ENCODE results near the gene ABCC2.
A peak's percentile ranks its signal among the peaks of the same experiment; 100 is the strongest.

Gene ABCC2

DNA sequence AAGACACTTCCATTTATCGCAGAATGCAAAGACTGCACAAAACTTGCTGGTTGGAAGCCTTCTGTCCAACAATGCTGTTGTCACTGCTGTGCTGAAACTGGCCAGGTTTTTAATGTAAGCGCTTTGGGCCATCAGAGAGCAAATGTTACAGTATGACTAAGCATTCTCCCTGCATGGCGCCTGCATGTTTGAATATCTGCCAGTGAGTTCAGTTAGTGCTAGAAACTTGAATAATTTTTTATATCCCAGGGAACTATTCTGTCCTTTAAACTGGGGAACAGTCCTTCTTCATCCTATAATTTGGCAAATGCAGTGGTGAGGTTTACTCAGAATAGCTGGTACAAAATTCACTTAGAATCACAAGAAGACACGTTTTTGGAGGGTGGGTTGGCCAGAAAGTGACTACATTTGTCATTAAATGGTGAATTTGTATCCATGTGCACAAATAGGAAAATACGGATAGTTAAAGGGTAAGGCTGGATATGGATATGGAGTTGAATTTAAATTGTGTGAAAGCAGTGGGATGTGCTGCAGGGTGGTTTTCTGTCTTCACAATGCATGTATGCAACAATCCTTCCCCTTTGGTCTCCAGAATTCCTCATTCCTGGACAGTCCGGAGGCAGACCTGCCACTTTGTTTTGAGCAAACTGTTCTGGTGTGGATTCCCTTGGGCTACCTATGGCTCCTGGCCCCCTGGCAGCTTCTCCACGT lies 1.7 kb downstream of the ABCC2 start:
- in situ Hi-C loops (cut with HindIII; ENCODE audit: low sequenced_read_pairs) = no loop called here
- TF ChIP-seq, protein P1, sequence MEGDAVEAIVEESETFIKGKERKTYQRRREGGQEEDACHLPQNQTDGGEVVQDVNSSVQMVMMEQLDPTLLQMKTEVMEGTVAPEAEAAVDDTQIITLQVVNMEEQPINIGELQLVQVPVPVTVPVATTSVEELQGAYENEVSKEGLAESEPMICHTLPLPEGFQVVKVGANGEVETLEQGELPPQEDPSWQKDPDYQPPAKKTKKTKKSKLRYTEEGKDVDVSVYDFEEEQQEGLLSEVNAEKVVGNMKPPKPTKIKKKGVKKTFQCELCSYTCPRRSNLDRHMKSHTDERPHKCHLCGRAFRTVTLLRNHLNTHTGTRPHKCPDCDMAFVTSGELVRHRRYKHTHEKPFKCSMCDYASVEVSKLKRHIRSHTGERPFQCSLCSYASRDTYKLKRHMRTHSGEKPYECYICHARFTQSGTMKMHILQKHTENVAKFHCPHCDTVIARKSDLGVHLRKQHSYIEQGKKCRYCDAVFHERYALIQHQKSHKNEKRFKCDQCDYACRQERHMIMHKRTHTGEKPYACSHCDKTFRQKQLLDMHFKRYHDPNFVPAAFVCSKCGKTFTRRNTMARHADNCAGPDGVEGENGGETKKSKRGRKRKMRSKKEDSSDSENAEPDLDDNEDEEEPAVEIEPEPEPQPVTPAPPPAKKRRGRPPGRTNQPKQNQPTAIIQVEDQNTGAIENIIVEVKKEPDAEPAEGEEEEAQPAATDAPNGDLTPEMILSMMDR (IDR thresholded peaks at IDR 0.05; ENCODE audit: low read depth, low read length, missing control alignments) = no peak
- no peak overlapping the region for H3K4me3 ChIP-seq (ENCODE audit: low read depth, low read length)
- DNase-seq (ENCODE audit: low read depth) = peak; percentile 91

DNA sequence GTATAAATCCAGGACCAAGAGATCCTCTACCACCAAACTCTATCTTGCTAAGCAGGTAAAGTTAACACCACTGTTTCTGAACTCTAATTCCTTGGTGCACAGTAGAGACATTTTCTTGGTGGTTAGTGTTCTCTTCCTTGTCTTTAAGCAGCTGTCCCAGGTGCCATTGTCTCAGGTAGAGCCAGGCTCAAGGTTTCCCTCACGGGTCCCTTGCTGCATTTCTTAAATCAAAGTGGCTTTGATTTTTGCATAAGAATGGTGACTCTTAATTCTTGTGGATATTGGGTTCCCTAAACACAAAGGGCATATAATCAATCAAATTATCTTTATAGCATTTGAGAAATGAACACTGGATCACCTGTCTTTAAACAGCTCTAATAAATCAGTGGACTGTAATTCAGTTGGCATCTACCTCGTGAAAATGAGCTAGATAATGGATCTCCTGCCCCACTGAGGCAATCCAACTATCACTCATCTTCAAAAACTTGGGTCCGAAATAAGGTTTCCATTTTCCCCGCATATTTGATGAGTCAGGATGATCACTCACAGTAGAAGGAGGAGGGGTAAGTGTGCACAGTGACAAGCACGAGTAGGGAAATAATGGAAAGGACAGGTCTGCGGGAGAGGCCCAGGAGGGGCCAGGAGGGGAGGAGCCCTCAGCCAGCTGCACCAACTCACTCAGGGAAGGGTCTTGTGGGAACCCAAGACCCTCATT lies 2.4 kb downstream of the ABCC2 start:
- in situ Hi-C loops (cut with HindIII; ENCODE audit: low sequenced_read_pairs) = no loop called here
- TF ChIP-seq, protein P1 (IDR thresholded peaks at IDR 0.05; ENCODE audit: low read depth, low read length, missing control alignments) = no peak
- DNase-seq (ENCODE audit: low read depth) = no peak
- H3K4me3 ChIP-seq (ENCODE audit: low read depth, low read length) = no peak overlapping the region

DNA sequence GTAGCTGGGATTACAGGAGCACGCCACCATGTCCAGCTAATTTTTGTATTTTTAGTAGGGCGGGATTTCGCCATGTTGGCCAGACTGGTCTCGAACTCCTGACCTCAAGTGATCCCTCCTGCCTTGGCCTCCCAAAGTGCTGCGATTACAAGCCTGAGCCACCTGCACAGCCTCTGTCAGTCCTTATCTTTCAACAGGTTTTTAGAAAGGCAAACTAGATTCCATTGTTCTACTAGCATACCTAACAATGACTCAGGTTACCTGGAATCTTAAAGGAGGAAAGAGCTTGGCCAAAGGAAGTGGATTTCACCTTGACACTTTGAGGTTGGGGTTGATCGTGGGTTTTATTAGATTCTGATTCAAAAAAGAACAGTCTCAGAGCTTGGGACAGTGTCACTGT lies 3.2 kb downstream of the ABCC2 start:
- no peak for DNase-seq (ENCODE audit: low read depth)
- in situ Hi-C loops (cut with HindIII; ENCODE audit: low sequenced_read_pairs) = no loop called here

DNA sequence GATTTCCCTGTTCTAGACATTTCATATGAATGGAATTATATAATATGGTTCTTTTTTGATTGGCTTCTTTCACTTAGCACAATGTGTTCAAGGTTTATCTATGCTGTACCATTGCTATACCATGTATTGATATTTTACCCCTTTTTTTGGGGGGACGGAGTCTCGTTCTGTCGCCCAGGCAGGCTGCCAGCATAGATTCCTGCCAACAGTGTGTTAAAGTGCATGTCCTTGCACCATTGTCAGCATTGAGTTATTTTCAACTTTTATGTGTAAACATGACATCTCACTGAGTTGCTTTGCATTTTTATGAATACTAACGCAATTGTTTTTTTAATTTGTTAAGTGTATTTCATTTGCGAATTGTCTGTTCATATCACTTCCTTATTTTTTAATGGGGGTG lies 4.9 kb downstream of the ABCC2 start:
- DNase-seq (ENCODE audit: low read depth) = no peak
- no peak overlapping the region for H3K4me3 ChIP-seq (ENCODE audit: low read depth, low read length)
- TF ChIP-seq, protein P1 (IDR thresholded peaks at IDR 0.05; ENCODE audit: low read depth, low read length, missing control alignments) = no peak
- in situ Hi-C loops (cut with HindIII; ENCODE audit: low sequenced_read_pairs) = no loop called here

More for the DNA sequence above, 3.2 kb downstream of the ABCC2 start:
- no peak overlapping the region for H3K4me3 ChIP-seq (ENCODE audit: low read depth, low read length)
- TF ChIP-seq, protein P1 (IDR thresholded peaks at IDR 0.05; ENCODE audit: low read depth, low read length, missing control alignments) = no peak

DNA sequence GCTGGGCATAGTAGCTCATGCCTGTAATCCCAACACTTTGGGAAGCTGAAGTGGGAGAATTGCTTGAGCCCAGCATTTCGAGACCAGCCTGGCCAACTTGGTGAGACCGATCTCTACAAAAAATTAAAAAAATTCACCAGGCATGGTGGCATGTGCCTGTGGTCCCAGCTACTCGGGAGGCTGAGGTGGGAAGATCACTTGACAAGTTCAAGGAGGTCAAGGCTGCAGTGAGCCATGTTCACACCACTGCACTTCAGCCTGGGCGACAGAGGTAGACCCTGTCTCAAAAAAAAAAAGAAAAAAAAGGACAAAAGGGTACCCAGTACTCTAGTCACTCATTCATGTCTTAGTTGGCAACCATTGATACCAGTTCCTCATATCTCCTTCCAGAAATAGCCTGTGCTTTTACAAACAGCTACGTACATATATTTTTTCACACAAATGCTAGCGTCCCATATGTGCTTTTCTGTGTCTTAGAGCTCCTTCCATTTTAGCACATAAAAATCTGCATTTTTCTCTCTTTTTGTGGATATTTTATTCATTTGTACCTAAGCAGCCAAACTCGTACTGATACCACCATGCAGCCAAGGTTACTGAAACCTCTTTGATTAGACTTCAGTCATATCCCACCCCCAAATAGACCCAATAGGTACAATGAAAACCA lies 5.5 kb downstream of the ABCC2 start:
- in situ Hi-C loops (cut with HindIII; ENCODE audit: low sequenced_read_pairs) = no loop called here
- H3K4me3 ChIP-seq (ENCODE audit: low read depth, low read length) = no peak overlapping the region
- DNase-seq (ENCODE audit: low read depth) = no peak
- TF ChIP-seq, protein P1 (IDR thresholded peaks at IDR 0.05; ENCODE audit: low read depth, low read length, missing control alignments) = no peak

DNA sequence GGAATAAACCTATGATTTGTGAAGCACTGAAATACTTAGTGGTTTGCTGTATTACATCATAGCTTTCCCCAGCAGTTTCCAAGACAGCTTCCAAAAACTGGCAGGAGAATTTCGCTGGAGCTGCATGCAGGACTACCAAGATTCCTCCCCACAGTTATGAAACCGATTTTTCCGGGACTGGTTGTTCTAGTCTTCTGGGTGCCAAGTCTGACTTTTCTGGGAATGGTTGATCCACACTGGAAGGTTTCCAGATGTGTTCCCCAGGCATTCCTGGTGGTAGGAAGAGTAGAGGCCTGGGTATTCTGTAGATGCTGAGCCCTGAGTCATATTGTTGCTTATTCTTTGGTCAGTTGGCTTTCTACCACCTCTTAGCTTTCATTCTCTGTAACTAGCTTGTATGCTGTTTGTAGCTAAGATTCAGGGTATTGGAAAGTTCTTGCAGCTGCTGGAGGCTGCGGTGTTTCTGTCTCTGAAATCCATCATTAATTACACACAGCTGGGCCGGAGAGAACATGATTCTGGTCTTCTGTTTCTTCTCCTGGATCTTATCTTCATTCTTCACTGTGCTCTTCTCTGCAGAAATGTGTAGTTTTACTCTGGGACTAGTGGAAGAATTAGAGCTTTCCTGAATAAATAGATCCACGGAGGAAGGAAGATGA lies 6.3 kb downstream of the ABCC2 start:
- TF ChIP-seq, protein P1 (IDR thresholded peaks at IDR 0.05; ENCODE audit: low read depth, low read length, missing control alignments) = no peak
- no peak overlapping the region for H3K4me3 ChIP-seq (ENCODE audit: low read depth, low read length)
- in situ Hi-C loops (cut with HindIII; ENCODE audit: low sequenced_read_pairs) = no loop called here
- DNase-seq (ENCODE audit: low read depth) = peak; percentile 79
